Measurements from ENCODE around the gene IDS.
"Not testable (repeated sequence)": the region's sequence is repeated elsewhere in the genome, so short reads cannot be mapped to it uniquely, and the experiment has no call there.

The IDS gene

DNA sequence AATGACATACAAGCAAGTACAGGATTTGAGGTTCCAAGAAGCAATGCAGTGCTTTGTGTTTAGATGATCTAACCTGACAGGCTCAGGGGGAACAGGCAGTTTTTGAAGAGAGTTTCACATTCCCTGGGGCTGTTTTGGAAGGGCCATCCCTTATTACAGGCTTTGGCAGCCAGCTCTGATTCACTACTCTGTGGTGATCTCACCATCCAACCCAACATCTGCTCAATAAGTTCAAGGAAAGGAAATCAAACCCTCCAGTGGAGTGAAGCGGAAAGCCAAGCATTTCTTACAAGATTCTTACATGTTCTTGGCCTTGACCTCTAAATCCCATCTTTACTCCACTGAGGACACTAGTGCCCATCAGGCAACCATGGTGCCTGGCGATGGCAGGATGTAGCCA, 7.5 kb downstream of the IDS start:
- no peak for DNase-seq

DNA sequence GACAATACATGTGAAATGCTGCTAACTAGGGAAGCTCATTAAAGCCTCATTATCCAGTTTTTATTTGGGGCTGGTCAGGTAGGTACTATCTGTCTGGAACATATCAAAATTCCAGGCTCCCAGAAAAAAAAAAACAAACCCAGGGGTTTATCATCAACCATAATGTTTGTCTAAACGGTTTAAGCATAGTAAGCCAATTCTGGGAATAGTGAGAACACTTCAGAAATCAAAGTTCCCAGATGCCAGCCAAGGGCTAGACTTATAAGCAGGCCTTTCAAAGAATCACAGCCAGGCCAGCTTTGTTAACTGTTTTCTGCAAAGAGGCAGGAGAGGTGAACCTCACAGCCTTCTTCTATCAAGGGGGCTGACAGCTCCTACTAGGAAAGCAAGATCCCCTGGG, 8.1 kb downstream of the IDS start:
- DNase-seq = no peak

DNA sequence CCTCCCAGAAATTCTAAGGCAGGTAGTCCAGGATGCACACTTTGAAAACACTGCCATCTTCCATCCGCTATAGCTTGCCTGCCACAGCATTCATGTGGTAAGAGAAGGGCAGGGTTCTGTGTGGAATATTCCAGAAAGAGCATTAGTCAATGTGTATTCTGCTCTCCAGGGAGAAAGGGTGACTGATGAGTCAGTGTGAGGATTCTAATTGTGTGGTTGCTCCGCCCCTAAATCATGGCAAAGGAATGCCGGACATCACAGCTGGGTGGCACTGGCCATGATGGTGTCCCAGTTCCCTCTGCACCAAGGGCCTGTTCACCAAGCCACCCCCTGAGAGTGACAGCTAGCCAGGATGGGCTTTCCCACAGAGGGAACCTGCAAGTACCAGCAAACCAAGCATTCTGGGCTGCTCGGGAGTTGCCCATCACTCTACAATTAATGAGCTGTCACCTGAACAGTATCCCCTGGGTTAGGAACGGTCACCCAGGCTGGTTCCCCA, 9.5 kb downstream of the IDS start:
- DNase-seq = no peak

DNA sequence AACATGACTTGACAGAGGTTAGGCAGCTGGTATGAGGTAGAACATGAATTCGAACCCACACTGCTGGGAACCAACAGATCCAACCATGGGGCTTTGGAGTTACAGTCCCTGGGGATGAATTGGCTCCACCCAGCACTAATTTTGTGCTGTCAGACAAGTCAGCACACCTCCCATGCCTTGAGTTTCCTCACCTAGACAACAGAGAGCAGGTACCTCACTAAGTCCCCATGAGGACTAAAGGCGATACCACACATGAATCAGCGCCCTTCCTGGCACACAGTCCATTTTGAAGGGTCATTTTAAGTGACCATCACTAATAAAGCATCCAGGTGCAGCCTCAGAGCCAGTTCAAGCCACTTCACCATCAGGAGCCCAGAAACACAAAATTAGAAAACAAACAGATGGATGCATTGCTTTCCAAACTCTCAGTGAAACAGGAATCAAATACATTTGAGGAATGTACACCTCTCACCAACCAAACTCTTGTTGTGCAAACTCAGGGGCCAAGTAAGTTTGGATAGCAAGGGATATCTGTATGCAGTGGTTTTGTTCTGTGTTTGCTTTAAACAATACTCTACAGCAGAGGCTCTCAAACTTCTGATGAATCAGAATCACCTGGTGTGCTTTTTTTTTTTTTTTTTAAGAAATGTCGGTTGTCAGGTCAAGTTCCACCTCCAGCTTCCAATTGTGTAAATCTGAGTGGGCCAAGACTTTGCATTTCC, 10.1 kb downstream of the IDS start:
- no peak for DNase-seq

DNA sequence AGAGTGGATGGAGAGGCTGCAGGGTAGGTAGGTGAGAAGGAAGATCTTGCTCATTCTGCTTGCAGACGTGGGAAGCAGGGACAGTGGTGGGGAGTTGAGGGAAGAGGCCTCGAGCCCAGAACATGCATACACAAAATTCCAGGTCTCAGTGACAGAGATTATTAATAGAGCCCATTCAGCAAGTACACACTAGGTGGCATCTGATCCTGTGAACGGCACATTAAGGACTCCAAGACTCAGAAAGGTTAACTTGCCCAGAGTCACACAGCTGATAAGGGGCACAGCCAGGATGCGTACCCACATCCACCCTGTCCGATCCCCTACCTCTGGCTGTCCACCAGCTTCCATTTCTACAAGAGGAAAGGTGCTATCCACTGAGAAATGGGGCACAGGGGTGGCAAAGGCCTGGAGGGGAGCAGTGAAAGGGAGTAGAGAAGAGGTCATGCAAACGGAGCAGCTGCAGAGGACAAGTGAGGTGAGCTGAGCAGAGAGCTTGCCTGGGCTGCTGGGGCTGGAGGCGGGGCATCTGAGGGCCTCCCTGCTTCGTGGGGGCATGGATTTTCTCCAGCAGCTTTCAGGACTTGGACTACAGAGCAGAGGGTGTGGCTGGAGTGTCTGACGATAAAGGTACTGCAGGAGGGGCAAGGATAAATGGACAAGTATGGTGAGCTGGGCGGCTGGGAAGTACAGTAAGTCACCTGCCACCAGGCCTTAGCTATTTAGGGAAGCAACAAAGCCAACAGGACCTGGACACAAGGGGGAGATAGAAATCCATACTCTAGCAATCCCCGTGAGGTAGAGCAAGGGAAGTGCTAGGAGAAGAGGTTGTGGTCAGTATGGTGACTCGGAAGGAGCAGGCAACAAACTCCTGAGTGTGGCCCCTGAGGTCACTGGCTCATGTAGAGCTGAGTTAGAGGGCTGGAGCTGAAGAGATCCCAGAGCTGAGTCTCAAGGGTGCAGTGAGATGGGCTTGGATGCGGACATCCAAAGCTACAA, 11.2 kb downstream of the IDS start:
- no peak for DNase-seq

DNA sequence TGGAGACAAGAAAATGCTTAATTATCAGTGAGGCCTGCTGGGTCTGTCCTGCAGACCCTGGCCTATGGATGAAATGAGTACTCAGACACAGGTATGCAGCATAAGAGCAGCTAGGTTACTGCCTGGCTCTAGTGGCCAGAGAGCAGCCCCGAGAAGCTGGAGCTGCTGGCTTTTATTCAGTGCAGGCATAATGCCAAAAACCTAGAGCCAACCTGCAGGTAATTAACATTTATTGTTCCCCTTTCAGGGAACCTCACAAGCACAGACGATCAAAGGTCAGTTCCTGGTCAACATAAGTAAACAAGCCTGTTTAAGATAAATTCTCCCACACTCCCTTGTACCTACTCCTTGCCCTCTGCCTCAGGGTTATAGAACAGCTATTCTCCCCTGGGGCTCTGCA, 13.3 kb downstream of the IDS start:
- DNase-seq = no peak

DNA sequence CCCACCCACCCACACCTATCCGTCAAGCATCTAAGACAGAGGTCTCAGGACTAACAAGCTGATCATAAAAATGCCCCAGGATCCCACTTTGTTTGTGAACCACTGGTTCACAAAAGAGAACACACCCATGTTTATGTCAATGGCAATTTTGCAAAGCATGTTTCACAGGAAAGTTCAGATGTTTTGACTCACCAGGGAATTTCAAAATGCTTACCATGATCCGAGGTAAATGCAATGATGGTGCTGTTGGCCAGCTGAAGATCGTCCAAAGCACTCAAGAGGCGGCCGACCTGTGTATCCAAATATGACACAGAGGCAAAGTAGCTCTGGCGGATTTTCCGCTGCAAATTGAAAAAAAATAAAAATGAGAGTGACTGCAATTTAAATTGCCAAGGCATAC, 15.0 kb downstream of the IDS start:
- DNase-seq = no peak

DNA sequence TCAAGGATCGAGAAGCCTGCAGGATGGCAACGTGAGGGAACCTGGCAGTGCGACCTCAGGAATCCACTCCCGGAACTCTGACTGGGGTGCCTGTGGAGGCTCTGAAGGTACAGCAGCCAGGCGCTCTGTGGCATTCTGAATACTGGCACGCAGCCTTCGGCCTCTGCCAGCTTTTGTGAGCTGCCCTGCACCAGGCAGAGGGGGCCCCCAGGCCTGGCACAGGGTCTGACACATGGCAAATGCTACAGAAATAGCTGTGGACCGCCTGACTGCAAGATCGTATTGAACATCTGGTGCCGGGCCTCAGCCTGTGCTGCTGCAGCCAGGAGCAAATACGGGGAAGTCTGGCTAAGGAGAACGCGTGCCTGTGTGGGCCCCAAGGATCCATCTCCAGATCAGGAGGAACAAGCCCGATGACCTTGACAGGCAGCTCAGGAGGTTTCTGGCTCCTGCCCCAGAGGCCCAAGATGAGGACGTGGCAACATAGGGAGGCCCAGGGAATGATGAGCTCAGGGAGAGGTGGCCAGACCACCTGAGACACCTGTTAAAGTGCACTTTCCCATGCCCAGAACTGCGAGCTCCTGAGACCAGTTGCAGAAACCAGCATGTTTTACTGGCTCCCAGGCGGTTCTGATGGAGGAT, 16.6 kb downstream of the IDS start:
- not testable (repeated sequence) for DNase-seq

DNA sequence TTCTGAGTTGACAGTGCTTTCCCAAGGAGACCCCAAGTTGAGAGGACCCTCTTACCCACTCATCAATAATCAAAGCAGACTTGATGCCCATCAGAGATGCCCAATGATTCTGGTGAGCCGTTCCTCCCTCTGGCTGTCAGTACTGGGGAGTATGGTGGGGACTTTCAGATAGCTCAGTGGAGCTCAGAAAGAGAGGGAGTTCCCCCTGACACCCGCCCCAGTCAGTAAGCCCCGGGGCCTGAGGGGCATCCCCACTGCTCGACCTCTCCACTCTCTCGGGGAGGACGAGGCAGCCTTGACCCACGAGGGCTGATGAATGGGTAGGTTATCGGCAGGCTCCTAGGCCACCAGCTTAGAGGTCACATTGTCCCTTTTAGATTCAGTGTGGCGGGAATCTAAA, 17.1 kb downstream of the IDS start:
- not testable (repeated sequence) for DNase-seq

DNA sequence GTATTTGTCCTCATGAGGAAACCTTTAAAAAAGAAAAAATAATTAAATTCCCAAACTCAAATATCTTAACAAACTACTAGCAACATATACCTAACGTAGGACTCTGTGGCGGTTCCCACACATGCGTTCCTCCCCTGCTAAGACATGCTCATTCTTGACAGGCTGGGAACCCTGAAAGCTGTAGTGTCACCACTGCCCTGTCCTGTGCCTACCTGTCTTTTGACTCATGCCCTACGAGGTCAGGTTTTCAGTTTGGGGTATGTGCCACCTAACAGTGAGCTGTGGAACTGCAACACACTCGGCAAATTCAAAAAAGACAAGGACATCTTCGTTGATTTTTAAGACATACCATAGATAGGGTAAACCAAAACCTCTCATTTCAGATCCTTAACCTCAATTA, 17.8 kb downstream of the IDS start:
- peak; percentile 43 for DNase-seq

DNA sequence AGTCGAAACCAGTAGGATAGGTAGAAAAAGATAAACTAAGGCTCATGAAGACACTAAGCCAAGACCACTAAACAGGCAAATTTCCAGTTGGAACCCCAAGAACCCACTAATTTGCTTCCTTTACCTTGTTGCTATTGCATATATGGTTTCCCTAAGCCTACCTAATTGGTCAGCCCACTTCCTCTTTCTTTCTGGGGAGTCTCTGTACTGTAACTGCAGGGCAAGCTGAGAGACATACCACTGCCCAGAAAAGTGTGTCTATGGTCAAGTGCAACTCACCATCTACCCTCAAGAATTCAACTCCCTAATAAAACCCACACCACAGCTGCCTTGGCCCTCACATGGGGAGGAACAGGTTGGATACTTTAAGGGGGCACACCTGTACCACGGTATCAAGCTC, 28.6 kb downstream of the IDS start:
- DNase-seq = no peak

DNA sequence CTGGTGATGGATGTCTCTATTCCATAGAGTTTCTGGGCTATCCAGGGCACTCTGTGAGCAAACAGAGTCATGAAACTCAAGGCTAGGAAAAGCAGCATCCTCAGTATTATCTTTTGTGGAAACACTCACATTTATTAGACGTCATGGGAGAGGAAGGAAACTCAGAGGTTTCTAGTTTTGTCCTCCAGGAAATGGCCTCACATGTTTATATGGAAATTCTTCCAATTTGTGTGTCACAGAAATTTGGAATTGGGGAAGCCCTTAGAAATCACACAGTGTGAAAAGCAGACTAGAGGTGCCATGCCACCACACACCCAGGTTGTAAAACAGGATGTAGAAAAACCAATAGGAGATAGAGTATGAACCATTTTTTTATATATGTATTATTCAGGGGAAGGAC, 31.1 kb downstream of the IDS start:
- DNase-seq = no peak

DNA sequence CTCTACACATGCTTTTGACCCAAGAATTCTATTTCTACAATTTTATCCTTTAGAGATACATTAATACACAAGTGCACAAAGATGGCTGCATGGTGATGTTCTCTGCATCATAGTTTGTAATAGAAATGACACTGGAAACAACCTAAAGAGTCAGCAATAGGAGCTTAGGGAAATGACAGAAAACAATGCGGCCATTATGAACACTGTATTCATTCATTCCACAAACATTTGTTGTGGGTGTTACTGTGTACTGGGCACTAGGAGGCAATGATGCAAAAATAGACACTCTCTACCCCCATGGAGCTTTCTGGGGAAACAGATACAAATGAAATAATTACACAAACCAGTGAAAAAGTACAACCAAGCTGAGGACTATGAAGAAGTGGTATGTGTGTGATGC, 32.0 kb downstream of the IDS start:
- DNase-seq = no peak

DNA sequence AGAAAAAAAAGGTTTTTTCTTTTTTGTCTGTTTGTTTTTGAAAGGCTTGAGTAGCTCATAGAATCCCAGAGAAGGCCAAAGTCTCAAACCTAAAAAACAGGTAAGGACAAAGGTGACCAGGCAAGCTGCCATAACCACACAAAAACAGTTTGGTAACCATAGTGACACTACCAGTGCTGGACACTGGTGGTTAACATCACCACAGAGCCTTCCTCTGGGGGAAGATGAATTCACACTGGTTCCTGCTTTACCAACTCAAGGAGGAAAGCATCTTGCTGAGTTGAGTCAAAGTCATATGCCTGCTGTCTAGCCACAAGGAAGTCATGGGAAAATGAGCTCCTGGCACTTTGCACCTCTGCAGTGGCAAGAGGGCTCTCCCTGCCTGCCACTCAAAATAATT, 32.5 kb downstream of the IDS start:
- no peak for DNase-seq

DNA sequence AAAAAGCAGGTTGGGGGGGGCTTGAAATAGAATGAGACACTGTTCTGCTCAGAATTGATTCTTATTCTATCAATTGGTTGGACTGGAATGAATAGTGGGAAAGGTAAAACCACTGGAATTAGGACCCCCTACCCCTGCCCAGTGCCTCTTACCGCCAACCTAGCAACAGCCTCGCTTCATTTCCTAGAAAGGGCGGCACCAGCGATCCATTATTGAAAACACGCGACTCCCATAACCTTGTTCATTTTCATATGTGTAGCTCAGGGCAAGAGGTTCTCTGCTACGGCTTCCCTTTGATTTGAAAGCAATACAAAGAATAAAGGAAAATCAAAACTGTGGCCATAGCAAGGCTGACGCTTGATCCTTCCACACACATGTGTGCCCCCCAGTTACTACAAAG, 33.7 kb downstream of the IDS start:
- no peak for DNase-seq

DNA sequence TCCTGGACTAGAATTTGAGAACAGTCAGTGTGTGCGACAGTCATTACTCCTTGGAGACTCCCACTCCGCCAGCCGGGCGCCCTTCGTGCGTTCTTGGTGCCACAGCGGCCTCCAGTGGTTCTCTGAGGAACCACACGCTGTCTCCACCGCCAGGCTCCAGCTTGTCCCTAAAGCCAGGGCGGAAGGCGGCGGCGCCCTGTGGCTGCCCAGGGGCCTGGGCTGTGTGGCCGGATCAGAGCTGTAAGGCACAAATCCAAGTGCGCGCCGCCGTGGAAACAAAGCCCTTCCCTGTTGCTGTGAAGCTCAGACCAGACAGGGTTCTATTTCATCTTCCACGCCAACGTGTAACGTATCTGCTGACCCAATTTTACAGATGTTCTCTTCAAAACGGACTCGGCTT, 34.2 kb downstream of the IDS start:
- DNase-seq = peak; percentile 76

DNA sequence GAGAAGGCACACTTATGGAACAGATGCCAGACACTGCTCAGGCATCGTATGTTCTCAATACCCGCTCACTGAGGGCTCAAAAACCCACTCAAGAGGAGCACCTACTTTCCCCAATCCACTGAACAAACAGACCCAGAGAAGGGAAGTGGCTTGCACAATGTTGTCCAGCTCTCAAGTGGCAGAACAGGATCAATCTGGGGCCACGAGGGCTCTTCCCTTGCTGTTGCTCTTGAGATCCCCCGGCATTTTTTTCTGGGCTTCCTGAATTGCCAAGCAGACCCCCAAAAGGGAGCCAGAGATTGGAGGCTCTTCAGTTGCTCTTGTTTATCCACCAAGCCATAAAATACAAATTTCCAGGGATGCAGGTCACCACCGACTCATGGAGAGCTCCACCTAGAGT, 35.7 kb downstream of the IDS start:
- no peak for DNase-seq

DNA sequence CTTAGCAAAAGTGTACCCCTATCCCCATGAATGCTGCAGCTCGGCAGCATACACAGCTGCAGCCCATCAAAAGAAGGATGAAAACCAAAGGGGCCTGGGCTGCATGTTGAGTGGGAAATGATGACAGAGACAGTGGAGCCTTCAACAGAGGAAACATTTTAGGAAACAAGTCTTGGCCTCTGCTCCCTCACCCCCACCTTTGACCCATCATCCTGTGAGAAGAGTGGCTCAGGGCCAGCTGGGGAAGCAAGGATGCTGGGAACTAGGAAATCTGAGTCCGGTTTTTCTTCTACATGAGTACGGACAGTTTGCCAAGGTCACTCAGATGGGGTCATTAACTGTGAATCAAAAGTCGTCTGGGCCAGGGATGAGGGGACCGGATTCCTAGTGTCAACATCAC, 37.2 kb downstream of the IDS start:
- no peak for DNase-seq

DNA sequence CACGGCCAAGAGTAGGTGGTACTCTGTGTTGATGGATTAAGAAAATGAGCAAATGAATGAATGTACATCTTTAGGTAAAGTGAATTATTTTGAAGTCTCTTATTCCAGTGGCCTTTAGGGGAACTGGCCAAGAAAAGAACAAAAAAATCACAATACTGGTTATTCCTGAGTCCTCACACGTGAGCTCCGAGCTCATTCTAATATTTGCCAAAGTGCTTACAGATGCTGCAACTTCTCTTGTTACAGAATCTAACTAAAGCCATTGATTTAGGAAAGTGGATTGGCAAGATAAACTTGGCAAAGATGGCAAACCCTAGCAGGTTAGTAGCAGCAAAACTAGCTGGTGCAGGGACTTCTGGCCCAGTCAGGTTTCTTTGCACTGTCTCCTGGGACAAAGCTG, 37.6 kb downstream of the IDS start:
- no peak for DNase-seq

DNA sequence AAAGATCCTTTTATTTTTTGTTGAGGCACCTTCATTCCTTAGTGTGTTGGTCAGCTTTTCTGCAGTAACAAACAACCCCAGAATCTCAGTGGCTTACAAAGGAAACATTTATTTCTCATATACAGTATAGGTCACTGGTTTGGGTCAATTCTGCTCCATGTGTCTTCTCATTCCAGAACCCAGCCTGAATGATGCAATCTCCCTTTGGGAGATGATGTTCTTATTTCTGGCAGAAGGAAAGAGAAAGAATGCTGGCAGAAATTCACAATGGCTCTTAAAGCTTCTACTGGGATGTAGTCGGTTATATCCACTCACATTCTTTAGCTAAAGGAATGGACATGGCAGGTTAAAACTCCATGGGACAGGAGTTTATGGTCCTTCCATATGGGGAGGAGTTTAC, 42.3 kb downstream of the IDS start:
- DNase-seq = no peak

DNA sequence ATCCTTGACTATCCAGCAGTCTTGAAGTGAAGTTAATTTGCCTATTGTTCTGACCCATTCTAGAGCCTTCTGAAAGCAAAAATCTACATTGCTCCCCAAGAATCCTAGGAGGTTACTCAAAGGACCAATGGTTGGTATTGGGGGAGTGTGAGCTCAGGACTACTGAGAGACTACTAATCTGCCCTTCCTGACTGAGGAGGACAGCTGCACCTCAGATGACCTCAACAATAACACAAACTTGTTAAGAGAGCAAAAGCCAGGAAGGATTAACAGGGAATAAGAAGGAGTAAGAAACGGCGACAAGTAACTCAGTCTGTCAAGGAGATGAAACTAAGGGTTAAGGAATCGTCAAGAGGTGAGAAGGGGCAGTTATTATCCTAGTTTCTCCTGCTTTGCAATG, 43.4 kb downstream of the IDS start:
- DNase-seq = no peak

DNA sequence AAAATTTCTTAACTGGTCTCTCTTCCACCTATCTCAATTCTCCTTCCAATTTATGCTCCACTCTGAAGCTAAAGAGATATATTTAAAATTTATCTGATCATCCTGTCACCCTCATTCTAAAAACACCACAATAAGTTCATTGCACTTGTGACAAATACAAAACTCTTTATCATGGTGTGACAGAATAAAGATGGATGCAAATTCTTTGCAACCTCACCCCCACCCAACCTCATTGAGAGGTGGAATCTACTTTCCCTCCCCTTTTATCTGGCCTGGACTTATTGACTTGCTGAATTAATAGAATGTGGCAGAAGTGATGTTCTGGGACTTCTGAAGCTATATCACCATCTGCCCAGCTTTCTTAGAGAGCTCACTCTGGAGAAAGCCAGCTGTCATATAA, 46.5 kb downstream of the IDS start:
- no peak for DNase-seq

DNA sequence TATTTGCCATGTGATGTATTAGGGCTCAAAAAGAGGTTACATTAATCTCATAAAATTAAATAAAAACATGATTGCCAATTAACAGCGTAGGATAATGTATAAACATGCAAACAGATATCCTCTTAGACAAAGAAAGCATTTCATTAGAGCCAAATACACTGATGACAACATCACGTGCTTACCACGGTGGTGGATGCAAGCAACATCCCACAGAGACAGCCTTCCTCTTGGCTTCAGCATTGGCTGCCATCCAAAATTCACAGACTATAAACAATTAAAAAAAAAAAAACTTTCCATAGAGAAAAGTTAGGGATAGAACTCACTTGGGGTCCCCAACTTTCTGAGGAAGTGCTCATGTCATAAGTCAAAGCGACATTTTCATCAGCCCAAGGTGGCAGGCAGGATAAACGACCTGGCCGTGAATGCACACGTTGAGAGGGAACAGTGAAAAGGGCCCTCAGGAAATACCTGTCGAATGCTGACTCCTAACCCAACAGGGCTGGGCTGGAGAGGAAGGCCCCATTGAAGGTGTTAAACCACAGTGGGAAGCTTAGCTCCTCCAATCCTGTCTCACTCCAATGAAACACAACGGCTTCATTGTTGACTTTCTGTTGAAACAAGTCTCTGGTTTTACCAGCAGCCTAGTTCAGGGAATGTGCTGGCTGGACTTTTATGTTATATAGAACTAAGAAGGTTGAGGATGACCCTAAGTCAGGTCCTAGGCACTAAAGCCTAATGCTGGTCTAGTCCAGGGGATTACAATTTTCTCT, 48.4 kb downstream of the IDS start:
- no peak for DNase-seq
